HG03064 (cell line): ENCODE results near the gene KRT74.

ENCODE experiments used
- ATAC-seq: cut with Tn5 transposase; IDR thresholded peaks from one replicate; pipeline ENCODE4 v1.9.1; 2021; ENCODE audit warnings: low read depth; ENCODE audit not compliant: unreplicated experiment

Gene KRT74

DNA sequence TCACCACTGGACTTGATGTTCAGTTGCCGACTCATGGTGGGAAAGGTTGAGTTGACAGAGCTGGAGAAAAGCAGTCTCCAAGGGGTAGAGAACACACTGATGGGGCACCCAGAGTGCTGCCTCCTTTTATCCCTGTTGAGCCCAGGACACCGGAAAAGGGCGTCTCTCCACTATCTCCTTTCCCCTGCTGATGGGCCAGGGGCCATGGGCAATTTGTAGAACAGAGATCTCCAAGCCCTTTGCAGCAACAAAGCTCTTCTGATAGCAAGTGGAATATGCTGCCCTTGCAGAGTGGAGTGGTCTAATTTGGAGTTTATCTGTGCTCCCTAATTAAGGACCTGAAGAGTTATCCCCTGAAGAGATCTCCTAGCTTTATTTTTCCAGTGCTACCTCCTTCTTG, at the start of gene KRT74:
TSS of gene KRT74 (minus strand) at position 101 of the 400 bp plus-strand sequence. CDS start at position 35, 66 bp downstream.
- ATAC-seq: no peak

DNA sequence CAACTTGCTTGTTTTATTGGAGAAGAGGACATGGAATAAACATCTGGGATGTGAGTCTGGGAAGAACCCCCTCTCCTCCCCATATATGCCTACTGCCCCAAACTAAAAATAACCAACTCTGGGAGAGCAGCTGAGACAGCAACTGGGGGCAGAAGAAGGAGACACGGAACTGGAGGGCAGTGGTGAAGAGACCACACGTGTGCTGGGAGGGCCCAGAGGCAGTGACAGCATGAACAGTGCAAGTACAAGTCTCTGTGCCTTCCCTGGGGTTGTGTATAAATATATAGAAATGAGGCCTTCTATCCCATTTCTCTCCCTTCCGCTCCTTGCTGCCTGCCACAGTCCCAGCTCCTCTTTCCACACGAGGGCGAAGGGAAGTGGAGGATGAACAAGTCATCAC, 48.7 kb upstream of the KRT74 start:
- no peak for ATAC-seq

DNA sequence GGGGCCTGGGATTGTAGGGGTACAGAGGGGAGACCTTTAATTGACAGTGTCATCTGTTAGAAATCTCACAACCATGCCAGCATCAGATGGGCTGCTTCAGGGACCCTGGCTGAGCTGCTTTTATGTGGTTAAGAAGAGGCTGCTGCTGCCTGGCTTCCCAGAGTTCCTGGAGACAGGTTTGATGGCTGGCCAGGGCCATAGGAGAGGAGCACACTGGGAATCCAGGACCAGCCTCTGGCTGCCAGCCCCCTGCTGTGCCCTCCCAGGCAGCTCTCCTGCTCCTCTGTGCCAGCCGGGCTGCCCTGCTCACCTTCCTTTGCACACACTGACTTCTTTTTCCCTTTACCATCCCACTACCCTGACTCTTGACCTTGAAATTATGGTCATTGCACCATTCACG, 45.2 kb upstream of the KRT74 start:
- ATAC-seq: no peak

DNA sequence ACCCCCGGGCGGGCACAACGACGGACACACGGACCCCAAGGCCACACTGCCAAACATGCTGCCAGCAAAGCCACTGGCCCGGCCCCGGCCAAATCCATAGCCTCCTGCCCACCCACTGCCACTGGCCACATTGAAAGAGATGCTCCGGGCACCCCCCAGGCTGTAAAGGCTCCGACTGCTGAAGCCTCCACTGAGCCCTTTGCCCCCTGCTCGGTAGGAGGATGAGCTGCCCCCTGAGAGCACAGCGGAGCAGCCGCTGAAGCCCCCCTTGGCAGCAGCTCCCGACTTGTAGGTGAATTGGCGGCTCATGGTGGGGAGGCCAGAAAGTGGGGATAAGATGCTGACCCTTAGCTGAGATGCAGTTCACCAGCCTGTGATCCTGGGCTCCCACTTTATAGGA, 44.6 kb upstream of the KRT74 start, which contains the start of gene KRT73:
TSS of gene KRT73 (minus strand) at position 344 of the 400 bp plus-strand sequence. CDS start at position 309, 35 bp downstream.
- ATAC-seq: no peak

DNA sequence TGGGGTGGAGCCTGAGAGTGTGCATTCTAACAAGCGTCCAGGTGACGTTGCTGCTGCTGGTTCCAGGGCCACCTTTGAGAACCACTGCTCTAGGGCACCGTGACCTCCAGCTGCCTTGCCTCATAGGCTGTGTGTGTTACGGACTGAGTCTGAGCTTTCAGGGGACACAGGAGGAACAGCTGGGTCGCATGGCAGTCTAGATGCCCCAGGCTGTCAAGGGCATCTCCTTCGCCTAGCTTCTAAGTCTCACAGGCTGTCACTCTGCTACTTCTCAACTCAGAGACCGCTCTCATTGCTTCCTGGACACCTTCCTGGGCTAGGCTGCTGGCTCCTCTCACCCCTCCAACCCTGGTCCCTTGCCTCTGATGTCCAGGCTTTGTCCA, 43.8 kb upstream of the KRT74 start:
- ATAC-seq: no peak

DNA sequence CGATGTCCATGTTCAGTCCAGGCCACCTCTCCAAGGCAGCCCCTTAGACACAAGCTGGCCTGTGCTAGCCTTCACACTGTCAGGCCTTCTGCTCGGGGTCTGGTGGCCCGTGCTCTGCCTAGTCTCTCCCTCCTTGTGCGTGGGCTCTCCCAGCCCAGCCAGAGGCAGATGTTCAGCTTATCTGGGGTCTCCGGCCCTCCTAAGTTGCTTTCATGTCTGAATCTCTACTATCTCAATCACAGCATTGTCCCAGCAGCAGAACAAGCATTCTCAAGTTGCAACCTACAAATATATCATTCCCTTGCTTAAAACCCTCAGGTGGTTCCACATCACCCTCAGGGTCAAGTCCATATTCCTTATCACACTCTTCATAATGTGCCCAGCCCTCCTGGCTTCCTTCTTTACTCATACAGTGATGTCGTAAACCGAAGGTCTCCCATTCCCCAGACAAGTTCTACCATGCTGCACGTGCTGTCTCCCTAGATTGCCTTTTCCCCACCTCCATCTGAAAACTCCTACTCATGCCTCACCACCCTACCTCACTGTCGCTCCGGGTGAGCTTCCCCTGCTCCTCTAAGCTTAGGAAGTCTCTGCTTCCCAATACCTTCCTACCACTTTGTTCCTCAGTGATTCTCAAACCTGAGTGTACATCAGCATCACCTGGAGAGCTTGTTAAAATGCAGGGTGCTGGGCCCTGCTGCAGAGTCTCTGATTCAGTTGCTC, 43.2 kb upstream of the KRT74 start:
- no peak for ATAC-seq

DNA sequence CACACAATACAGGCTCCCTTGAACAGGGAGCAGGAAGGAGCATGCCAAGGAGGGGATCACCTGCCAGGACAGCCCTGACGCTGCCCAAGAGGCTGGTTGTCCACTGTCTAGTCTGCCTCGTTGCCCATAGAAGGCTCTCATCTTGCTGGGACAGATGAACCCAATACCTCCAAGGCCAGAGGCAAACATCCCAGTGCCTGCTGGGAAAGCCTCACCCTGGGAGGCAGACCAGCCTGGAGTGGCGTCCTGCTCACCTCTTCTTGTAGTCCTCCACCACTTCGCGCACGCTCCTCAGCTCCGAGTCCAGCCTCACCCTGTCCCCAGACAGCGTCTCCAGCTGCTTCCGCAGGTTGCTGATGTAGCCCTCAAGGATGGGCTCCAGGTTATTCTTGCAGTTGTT, 42.3 kb upstream of the KRT74 start:
- ATAC-seq: no peak

DNA sequence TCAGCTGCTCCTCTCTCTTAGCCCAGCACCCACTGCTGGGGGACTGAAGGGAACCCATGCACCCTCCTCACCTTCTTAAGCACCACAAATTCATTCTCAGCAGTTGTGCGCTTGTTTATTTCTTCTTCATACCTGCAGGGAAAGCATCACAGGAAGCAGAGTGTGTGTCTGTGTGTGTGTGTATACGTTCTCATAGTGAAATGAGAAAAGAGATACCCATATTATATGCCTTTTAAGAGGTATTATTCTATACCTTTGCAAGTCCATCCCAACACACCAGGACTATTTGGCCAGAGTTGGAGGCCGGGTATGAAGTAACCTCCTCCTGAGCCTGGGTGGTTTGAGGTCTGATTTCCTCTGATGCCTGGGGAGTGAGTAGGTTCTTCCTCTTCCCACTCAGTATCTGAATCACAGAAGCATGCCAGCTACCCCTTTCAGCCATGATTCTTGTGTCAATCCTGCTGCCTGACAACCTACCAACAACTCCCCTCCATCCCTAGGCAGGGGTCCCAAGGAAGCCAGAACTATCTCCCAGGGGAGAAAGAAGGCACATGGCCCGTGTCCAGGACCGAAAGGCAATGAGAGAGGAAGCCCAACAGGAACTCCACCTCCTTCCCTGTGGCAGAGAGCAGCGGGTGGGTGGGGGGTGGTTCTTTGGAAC, 41.7 kb upstream of the KRT74 start:
- ATAC-seq: no peak

DNA sequence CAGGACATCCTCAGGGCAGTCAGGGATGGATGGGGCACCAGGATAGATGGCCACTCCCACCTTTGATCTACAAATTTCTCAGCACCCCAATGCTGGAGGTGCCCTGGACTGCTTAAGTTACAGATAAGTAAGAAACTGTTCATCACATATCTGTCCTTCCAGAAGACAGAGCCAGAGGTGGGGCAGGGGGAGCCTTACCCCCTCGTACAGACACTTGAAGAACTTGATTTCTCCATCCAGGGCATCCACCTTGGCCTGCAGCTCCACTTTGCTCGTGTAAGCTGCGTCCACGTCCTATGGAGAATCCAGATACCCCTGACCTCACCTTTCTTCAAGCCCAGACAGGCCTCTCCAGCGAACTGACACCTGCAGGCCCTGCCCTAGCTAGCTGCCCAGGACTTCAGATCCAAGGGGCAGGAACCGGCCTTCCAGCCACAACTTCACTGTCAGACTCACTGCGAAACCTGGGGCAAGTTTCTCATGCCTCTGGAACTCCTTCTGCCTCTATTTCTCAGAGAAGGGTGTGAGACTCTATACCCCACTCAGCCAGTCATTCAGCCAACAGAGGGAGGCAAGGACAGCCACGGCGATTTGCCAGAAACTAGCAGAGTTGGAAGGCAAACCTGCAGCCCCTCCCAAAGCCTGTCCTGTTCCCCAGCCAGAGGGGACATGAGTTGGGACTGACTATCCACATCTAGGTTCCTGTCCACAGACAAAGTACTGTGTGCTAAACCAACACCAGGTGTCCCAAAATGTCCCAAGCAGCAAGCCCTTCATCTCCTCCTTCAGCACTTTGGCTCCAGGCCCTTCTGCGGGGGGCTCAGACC, 41.0 kb upstream of the KRT74 start:
- no peak for ATAC-seq

DNA sequence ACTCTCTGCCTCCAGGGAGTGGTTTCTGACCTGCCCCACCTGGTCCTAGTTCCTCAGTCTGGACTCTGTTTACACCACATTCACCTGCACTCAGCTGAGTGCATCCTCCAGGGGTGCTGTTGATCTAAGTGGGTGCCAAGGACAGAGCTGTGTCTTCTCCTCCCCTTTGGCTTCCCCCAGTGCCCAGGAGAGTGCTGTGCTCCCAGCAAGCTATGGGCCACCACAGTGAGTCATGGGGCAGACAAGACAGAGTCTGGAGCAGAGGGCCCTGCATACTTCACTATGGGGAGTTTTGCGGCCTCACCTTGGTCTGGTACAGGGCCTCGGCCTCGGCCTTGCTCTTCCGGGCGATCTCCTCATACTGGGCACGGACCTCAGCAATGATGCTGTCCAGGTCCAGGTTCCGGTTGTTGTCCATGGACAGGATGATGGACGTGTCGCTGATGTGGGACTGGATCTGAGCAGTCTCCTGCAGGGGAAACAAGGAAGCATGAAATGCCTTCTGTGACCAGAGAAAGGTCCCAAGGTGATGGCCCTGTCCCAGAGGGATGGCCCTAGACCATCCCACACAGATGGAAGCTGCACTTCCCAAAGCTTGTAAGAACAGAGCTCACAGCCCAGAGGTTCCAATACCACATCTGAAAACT, 39.9 kb upstream of the KRT74 start:
- no peak for ATAC-seq

DNA sequence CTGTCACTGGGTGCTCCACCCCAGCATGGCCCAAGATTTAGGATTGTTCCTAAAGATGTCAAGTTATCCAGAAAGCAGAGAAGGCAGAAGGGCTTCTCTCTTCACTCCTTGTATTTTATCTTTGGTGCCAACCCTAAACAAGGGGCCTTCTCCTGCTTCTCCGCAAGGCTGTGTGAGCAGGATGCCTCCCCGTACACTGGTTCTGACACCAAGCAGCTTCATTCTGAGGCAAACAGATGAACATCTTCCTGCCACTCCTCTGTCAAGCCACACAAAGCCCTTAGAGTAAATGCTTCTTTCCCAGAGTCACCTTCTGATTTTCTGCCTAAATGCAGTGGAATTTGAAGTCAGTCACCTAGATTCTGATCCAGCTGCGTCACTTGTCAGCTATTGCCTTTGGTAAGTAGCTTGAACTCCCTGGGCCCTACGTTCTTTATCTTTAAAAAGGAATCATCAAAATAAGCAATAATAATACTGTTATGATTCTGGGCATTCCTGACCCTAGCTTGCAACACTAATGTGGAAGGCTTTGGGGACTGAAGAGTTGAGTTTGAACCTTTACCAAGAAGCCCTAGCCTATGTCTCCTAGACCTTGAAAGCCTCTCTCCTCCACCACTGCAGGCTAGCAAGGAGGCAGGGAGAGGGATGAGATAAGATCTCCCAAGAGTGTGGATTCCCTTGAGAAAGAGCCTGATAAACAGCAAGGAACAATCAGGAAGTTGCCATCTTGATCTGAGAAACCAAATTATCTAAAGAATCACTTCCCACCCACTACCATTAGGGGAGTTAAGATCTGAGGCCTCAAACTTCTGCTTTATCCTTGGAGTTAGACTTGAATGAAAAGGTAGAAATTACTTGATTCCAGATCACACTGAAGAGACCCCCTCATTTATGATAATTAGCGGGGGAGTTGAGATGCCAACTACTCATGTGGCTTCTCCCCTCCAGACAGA, 39.1 kb upstream of the KRT74 start:
- ATAC-seq: no peak

DNA sequence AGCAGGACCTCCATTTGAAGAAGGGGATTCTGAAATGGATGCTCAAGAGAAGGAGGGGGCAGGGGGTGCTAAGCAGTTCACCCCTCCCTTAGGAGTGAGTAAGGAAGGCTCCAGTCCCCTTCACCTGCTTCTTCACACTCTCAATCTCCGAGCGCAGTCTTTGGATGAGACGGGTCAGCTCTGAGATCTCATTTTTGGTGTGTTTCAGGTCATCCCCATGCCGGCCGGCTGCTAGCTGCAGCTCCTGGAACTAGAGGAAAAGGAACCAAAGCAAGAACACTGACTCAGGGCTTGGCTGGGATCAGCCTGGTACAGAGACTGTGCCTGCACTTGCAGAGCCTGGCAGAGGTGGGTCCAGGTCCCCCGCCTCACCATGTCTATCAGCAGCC, 37.4 kb upstream of the KRT74 start:
- no peak for ATAC-seq

DNA sequence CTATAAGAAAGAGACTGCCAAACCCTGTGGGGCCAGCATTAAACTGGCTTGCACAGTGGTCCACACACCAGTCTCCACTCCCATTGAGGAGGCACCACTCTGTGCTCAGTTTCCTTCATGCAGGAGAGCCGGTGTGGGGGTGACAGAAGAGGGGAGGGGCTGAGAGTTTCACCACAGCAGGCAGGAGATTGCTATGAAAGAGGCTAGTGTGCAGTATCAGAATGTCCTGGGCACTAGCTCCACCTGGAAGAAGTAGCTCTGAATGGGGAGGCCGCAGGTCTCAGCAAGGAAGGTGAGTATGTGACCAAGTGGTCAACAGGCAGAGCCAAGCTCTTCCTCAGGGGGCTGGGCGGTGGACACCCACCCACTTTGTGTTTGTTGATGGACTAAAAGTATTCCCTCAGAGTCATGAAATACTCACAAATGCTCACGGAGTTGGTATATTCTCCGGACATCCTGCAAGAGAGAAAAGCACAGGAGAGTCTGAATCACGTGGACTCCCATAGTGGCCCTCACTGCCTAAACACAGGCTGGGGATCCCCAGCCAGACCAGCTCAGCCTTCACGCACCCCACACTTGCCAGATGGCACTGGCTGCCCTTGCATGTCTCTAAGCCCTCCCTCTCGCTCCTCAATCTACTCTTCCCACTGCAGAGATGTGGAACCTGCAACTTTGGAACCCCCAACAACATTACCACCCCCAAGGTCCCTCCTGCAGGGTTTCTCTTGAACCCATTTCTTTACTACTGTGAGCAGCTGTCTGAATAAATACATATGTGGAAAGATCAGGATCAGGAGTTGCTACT, 35.4 kb upstream of the KRT74 start:
- no peak for ATAC-seq

DNA sequence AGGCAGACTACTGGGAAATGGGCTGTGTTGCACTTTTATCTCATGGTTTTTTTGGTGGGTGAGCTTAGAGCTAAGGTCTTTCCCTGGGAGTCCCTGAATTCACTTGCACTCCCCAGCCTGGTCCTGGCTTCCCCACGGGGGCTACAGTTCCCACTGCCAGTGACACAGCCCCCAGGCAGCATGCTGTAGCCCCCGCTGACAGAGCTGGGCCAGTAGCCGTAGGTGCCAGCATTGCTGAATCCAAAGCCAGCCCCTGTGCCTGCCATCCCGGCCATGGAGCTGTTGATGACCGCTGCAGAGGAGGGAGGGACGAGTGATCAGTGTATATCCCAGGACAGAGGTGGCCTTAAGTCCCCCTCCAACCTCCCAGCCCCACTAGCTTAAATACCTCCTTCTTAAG, 34.5 kb upstream of the KRT74 start:
- ATAC-seq: no peak

DNA sequence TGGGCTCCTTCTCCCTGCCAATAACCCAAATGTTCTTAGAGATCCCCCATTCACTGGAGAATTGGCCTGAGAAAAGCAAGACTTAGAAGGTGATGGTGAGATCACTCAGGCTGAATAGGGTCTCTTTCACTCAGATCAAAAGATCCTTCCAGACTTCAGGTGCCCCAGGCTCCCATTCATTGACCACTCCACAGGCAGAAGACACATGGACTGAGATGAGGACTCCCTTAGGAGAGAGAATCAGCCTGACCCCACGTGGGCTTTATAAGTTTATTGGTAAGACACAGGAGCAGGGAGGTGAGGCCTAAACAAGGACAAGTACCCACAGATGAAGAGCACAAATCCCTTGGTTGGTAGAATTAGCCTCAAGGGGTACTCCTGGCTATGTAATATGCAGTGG, 33.7 kb upstream of the KRT74 start:
- ATAC-seq: no peak

DNA sequence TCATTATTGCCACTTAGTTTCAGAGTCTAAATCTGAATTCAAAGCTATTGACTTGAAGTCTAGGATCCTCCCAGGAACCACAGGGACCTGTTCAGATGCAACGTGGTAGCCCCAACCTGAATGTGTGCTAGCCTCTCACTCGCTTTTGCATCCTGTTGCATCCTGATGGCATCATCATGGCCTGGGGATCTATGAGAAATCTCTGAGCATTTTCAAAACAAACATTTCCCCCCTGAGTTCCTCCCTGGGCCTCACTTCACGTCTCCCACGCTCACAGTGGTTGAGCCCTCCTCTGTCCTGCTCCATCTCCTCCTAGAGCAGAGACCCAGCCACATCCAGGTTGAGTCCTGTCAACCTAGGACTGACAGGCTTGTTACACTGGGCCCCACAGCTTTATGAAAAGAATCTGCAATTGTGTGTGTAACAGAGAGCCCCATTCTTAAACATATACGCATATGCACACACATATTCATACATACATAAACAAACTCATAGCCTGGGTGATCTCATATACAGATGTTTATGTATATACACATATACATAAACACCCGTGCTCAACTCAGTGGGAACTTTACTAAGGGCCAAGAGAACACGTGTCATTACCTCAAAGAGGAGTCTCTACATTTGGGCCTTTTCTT, 33.1 kb upstream of the KRT74 start:
- ATAC-seq: no peak

DNA sequence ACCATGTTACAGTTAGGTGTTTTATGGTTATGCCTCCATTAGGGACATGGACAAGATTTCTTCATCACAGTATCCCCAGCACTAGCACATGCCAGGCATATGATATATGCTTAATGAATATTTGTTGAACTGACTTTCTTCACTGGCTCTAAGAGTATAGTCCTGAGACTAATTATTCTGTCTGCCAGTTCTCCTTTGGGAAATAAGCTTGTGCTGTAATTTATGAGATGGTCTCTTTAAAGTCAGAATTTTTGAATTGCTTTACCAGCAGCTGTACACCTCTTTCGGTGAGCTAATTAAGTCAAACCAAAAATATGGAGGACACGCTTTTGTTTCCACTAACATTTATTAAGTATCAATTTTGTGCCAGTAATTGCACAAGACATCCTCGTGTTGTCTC, 32.5 kb upstream of the KRT74 start:
- no peak for ATAC-seq

DNA sequence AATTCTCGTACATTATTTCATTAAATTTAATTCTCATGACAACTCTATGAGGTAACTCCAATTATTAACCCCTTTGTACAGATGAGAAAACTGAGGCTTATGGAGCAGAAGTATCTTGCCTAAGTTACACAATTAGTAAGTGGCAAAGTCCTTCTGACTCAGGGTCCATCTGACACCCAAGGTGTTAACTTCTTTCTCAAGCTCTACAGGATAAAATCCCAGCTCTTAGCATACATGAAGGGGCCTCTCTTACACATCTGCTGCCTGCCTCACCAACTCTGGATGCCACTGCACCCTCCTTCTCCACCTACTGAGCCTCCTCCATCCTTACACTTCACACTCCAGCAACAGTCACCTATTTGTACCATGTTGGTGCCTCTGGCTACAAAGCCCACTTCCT, 31.9 kb upstream of the KRT74 start:
- ATAC-seq: no peak

DNA sequence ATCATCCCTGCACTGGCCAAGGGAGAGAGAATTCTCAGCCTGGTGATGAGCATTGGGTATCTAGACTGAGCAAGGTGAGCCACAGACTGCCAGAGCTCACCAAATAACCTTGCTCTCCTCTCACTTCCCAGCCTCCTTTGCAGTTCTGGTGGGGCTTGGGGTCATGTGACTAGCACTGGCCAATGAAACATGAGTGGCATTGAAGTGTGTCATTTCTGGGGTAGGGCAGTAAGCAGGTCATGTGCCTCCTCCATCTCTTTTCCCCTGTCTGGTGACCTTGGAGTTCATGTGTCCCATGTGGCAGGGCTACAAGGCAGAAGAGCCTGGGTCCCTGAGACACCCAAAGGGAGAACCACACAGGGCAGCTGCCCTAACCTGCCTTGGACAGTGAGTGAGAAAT, 31.2 kb upstream of the KRT74 start:
- ATAC-seq: no peak
